NCI-H2196 (cell line): ENCODE results near the gene LAMB4.
"Not testable (repeated sequence)": the region's sequence is repeated elsewhere in the genome, so short reads cannot be mapped to it uniquely, and the experiment has no call there.

Experiments
- DNase-seq: peaks from one replicate; lab custom pipeline; 2025; ENCODE audit not compliant: unreplicated experiment; lab: John Stamatoyannopoulos, UW

The LAMB4 gene

DNA sequence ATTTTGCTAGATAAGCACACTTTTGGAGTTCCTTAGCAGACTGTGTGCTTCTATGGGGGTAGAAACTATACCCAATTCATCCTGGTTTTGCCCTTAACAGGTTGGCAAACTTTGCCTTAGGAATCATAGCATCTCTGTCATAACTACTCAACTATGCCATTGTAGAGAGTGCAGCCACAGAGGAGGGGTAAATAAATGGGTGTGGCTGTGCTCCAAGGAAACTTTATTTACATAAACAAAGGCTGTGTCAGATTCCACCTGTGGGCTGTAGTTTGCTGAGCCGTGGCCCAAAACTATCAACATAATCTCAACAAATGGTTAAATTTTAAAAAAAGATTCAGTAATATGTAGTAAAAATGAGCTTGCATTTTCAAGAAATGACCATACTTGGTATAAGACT is 75.6 kb downstream of the LAMB4 start:
- DNase-seq = no peak

DNA sequence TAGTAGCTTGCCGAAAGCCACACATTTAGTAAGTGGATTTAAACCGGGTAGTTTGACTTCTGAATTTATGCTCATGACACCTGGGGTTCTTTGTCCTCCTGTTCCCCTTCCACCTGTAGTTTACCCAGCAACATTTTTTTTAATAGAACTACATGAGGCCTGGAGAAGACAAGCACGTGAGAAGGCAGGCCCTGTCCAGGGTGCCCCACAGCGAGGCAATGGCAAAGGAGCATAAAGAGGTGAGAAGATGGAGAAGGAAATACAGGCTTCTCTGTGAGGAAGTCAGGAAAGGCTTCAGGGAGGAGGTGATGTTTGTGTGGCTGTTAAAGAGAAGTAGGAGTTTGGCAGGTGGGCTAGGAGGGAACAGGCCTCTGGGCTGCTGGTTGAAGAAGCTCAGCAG is 76.9 kb downstream of the LAMB4 start:
- no peak for DNase-seq

DNA sequence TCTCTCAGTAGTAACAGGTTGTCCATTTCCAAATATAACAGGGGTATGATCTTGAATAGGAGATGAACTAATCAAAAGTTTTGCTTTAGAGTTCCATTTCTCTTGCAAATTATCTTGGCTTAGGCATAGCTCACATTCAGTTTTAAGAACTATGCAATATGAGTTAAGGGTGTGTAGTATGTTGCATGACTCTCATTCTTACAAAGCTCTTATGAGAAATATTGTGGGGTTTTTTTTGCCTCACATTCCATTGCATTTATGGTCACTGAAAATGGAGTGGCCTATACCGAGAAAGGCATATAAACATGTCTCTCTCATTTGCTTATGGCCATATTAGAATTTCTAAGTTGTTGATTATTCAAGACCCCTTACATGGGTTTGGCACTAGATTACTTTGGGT is 78.7 kb downstream of the LAMB4 start:
- no peak for DNase-seq

DNA sequence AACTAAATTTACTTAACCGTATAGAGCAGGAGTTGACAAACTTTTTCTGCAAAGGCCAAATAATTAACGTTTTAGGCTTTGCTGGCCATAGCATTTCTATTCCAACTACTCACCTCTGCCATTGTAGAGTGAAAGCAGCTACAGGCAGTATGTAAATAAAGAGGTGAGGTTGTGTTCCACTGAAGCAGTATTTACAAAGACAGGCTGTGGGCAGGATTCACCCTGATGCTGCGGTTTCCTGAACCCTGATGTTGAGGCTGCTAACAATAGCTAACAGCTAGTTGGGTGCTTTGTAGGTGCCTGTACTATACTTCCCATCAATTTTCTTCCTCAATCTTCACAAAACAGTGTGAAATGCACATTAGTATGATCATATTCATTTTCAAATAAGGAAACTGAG is 80.2 kb downstream of the LAMB4 start:
- DNase-seq = no peak

DNA sequence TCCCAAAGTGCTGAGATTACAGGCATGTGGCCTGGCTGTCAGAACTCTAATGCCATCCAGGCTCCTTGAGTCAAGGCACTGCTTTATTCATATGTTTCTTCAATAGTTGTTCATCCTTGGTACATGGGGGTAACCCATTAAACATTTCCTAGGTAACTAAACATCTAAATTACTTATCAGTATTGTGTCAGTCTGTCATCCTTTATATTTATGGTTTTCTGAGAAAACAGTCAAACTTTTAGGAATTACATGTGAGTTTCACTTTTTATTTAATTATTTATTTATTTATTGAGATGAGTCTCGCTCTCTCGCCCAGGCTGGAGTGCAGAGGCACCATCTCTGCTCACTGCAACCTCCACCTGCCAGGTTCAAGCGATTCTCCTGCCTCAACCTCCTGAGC is 81.7 kb downstream of the LAMB4 start:
- no peak for DNase-seq

DNA sequence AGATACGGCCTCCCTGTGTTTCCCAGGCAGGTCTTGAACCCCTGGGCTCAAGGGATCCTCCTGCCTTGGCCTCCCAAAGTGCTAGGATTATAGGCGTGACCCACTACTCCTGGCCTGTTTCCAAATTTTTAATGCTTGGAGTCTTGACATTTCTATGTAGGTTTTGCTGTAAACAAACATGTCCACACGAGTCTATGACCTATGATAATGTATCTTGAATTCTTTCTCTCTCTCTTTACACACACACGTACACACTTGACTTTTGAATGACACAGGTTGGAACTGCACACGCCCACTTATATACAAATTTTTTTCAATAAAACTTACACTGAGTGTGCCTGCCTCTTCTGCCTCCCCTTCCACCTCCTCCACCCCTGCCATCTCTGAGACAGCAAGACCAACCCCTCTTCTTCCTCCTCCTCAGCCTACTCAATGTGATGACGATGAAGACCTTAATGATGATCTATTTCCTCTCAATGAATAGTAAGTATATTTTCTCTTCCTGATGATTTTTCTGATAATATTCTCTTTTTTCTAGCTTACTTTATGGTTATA is 83.1 kb downstream of the LAMB4 start:
- DNase-seq = no peak

DNA sequence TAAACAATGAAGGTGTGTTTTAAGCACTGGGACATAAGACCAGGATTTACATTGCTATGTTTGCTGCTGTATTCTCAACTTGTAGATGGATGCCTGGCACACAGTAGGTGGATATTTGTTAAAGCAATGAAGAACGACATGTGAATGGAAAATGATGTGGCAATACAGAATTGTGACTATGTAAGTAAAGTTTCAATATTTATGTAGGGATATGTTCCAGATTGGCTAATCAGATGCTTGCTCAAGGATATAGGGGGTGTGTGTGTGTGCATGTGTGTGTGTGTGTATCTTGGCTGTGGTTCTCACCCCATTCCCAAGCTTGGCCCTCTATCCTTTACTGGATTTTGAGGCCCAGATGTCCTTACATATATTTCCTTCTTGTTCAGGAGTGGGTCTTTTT is 84.5 kb downstream of the LAMB4 start:
- DNase-seq = no peak

DNA sequence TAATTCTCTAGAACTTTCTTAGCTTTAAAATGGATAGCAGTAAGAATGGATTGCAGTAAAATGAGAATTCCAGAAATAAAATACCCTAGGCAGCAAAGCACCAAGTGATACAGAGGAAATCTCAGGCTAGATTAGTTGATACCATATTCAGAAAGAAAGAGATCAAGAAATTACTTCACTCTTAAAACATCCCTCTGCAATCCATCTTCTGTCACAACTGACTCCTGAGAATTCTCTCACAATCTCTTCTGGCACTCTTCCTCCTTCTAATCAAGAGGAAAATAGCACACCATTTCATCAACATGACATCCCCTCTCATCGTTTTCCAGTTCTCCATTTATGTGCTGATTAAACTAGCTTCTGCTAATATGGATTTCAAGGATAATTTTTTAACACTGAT is 85.0 kb downstream of the LAMB4 start:
- DNase-seq = no peak

DNA sequence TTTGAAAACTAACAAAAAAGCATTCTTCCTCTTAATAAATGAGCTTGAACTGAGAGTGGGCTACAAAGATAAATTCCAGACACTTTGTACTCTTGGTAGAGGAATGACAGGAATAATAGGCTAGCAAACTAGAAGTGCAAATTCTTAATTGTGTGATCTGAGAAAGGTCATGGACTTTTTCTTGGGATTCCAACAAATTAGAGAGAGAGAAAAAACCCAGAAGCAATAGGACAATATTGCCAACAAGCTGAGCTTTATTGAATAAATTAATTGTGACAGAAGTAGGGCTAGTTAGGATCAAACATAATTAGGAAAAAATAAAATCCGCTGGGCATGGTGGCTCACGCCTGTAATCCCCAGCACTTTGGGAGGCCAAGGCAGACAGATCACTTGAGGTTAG is 85.8 kb downstream of the LAMB4 start:
- DNase-seq = no peak

DNA sequence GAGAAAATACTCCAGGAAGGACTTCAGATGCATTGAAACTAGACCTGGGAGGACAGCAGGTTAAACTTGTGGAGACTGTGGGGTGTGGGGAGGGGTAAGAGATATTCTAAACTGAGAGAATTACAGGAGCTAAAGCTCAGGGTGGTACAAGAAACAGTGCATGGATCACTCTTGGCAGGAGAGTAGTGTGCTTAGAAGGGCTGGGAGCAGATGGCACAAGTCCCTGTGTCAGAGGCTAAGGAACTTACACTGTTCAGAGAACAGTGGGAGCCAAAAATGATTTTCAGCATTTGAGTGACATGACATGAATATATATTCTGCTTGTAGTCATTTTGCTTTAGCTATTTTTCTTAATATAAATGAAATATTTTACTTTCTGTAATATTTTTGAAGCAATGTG is 91.2 kb downstream of the LAMB4 start:
- no peak for DNase-seq

DNA sequence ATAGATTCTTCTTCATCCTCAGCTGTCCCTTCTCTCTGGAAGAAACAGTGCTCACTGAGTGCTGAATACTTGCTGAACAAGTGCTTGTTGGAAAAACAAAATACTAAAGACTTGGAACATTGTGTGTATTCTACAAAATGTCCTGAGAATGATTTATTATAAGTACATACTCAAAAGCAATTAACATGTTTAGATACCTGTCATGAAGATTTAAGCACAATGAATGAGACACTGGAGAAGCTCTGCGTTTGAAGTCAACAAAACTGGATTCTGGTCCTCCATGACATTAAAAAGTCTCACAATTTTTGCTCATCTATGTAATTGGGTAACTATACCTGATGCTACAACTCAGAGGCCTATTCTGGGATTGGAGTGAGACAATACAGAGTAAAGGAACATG is 92.4 kb downstream of the LAMB4 start:
- no peak for DNase-seq

DNA sequence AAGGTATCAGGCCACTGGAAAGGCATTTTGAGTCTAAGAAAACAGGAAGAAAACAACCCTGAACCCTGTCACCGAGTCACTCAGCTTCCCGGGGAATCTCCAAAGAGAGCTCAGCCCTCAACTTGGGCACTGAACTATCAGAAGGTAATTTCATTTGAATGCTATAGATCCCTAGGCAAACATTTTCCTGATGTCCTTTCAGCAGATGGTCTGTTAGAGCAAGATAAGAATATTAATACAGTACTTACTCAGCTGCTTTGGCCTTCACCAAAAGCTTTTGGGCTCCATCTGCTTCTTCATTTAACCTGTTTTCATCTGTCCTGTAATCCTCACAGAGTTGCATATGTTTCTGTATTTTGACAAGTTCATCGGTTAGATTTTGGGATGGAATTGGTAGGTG is 93.0 kb downstream of the LAMB4 start:
- no peak for DNase-seq

DNA sequence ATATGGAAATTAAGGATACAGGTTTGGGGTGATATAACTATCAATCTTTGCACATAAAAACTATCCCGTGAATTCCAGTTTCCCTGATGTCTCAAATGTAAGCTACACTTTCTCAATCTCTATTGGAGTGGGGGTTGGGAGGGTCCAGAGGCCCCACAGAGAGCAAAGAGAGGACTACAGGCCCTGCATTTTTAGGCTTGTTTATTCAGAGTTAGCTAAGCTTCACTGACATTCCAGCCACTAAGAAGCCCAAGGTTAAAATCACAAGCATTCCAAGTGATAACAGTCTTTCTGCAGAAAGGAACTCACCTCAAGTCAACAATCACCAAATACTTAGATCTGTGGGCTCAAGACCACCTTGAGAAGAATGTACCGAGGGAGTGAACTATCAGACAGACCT is 95.6 kb downstream of the LAMB4 start:
- no peak for DNase-seq

DNA sequence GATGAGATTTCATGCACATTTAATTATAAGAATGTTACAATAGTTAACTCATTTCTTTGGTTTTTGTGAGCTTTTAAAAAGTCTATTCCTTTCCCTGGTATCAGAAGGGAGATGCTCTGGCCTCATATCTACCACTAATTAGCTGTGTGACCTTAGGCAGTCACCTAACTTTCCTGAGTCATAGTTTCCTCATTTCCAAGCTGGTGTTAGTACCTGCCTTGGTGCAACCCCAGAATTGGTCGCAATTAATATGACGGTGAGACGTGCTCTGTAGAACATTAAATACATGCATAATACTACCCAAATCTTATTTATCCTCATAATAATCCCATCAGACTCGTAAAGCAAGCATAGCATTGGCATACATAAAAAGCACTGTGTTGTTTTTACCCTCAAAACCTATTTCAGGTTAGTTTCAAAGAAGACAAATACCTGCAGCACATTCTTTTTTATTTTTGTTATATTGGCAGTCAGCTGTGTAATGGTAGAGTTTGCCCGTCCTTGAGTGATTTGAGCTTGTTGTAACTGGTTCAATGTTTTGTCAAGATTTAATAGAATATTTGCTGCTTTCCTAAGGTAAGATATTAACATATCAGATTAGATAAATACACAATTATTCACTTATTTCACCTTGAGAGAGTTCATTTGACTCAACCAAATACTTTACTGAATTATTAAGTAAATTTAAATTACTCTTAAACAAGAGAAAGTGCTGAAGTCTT is 96.2 kb downstream of the LAMB4 start:
- no peak for DNase-seq

DNA sequence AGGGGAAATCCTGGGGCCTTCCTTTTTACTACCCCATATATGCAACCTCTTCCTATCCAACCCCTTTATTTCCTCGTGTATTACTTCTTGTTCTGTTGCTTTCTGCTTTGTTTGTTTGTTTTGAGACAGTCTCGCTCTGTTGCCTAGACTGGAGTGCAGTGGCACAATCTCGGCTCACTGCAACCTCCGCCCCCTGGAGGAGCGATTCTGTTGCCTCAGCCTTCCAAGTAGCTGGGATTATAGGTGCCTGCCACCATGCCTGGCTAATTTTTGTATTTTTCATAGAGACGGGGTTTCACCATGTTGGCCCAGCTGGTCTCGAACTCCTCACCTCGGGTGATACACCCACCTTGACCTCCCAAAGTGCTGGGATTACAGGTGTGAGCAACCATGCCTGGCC is 96.9 kb downstream of the LAMB4 start:
- DNase-seq = not testable (repeated sequence)

DNA sequence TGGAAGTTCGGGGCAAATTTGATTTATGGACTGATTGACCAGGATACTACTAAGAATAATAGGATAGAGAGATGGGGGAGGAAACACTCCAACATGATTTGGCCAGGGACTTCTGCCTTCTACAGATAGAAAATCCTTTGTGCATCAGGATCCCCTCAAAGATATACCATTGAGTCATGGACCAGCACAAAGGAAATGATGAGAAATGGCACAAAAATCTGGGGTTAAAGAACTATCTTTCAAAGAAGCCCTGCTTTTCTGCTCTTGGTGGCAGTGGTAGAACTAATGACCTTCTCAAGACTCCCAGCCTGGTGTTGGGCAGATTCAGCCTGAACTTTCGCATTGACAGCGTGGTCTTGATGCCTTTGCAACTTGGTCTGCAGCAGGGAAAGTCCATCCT is 99.6 kb downstream of the LAMB4 start:
- no peak for DNase-seq

DNA sequence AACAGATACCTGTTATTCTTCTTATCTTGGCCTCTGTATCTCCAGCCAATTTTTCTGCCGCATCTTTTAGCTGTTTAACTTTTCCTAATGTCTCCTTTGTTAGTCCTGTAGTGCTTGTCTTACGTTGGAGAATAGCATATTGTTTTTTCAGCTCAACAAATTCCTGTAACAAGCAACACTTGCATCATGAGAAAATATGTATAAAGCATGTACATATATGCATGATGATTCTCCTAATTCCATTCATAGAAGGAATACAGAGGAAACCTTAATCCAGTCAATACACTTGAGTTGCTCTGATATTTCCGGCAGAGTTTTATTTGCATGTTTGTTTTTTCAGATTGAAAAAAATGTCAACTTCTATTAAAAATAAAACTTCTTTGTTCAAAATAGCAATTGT is 101.1 kb downstream of the LAMB4 start:
- DNase-seq = no peak

DNA sequence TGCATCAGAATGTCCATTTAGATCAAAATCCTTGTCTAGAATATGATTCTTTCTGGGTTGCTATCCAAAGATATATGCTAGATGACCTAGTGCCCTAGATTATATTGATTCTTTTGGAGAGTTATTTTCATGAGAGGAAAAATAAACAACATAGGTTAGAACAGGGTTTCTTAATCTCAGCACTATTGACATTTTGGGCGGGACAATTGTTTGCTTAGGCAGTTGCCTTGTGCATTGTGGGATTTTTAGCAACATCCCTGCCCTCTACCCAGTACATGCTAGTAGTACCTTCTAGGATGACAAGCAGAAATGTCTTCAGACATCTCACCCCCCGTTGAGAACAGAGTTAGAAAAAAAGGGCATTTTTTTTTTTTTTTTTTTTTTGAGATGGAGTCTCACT is 102.0 kb downstream of the LAMB4 start:
- DNase-seq = no peak

DNA sequence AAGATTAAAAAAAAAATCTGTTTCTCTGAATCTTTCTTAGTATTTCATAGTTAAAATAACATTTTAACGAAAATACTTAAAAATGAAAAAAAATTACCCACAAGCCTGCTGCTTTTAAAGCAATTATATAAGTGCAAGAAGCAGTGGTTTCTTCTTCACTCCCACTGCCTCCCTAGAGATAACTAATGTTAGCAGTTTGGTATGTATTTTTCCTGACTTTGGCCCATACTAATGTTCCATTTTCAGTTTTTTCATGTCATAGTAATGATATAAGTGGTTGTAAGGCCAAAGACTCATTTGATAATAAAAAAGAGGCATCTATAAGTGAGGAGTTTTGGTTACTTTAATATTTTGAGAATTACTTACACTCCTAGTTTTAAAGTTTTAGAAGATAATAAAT is 102.9 kb downstream of the LAMB4 start:
- no peak for DNase-seq

DNA sequence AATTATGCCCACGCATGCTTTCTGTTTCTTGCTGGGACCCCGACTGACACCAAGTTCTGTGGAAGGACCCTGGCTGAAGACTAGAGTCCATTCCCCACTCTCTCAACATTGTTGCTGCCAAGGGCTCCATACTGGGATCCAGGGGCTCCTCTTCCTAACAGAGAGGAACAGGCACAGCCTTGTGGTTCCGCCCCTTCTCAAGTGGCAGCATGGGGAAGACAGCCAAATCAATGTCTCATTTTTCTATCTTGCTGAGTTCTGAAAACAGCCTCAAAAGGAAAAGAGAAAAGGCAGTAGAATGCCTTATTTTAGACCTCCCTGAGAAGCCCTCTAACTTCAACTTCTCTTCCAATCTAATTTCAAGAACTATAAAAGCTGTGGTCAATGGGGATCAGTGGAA is 103.5 kb downstream of the LAMB4 start:
- peak; percentile 11 for DNase-seq

DNA sequence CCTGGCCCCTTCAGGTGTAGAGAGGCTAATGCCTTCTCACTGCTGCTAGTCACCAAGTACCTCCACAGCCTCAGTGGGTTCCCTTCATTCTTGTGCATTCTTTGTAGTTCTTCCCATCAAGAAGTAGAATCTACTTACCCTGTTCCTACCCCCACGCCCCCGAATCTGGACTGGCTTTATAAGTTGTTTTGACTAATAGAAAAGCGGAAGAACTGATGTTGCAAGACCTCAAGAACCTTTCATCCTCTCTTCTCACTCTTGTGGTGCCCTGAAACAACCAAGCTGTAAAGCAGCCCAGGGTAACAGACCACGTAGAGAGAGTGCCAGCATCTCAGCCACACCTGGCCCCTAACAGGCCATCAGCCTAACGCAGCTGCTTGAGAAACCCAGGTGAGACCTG is 104.0 kb downstream of the LAMB4 start:
- no peak for DNase-seq

DNA sequence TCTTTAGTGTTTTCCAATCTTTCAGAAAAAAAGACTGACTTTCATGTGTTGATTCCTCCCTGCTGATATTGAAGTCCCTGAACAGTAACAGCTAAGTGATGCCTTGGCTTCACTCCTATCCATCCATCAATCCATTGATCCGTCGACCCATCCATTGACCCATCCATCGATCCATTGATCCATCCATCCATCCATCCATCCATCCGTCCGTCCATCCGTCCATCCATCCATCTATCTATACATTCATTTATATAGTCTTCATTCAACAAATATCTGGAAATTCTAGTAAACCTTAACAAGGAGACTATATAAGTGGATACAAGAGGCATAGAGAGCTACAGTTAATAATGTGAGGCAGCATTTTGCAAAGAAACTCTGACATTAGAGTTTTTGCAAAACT is 105.6 kb downstream of the LAMB4 start:
- no peak for DNase-seq

DNA sequence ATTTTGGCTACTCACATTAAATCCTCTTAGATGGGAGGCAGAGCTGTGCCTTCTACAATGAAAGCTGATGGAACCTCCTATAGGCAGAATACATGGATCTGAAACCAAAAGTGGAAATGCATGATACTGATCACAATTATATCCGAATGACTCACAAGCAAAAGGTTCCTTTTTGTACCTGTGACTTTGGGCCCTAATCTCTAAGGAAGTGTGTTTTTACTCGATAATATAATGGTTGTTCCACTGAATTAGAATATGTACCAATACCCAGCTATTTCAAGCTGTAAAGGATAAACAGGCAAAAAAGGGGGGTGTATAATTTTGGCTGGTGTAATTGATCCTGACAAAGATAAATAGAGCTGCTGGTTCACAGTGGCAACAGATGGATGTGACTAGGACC is 109.6 kb downstream of the LAMB4 start:
- DNase-seq = no peak
